HepG2 (cell line): ENCODE results near the gene NLRP6. TPM values are rescaled to one million over a fixed set of nuclear protein-coding genes. Genes with fewer than 3 reads are reported as not detected.

Source experiments
- ATAC-seq: fragments of 200-7000 bp; cut with Tn5 transposase; 3 replicates; pipeline ENCODE4 v1.9.1; 2020; ENCODE audit warnings: mild to moderate bottlenecking, moderate library complexity
- BruUV-seq: library from RNA; stranded (reverse); fragments of 400-500 nt; replicated peaks from 2 replicates; lab custom pipeline; 2021; lab: Mats Ljungman, UMichigan
- CTCF ChIA-PET: fragments of 300-600 bp; formaldehyde crosslinking; extraction: SDS; loops from one replicate; lab custom pipeline; 2021; ENCODE audit warnings: low total read pairs, inconsistent platforms, low intra/inter-chr PET ratio; lab: Yijun Ruan, JAX
- POLR2A ChIA-PET: fragments of 350-600 bp; sonication (Branson Sonifier 250); formaldehyde crosslinking; loops from one replicate; lab custom pipeline; 2020; ENCODE audit warnings: antibody characterized with exemption, inconsistent platforms; lab: Yijun Ruan, JAX
- DNase-seq: peaks from one replicate; pipeline ENCODE4 v3.0.0-alpha.2; 2015; ENCODE audit warnings: low spot score
- FAIRE-seq: peaks from 3 replicates; lab custom pipeline; 2011; peaks lifted over from hg19 to GRCh38; lab: Jason Lieb, UNC
- H2AFZ ChIP-seq: one replicate; pipeline ENCODE4 v1.6.1; 2011; ENCODE audit warnings: low read length, inconsistent platforms
- H3K27ac ChIP-seq: fragments of 300-600 bp; 3 replicates; pipeline ENCODE4 v1.8.0; 2011; ENCODE audit warnings: mixed run types, mild to moderate bottlenecking, mixed read lengths, low read length, inconsistent platforms; ENCODE audit not compliant: insufficient read depth; ENCODE audit errors: extremely low read length
- H3K27me3 ChIP-seq, 2 experiments: fragments of 200-600 bp in 1 of 2; 2 replicates in 1 of 2; 3 replicates in 1 of 2; pipeline versions ENCODE4 v1.6.0 to v1.8.0; 2011; ENCODE audit warnings: low read length in 2 of 2, mild to moderate bottlenecking in 2 of 2, moderate library complexity in 2 of 2, inconsistent platforms in 1 of 2; ENCODE audit not compliant: insufficient read depth in 2 of 2, control insufficient read depth in 1 of 2
- H3K36me3 ChIP-seq, 2 experiments: fragments of 200-600 bp in 1 of 2; replicated peaks in 1 of 2; 2 replicates in 1 of 2; 3 replicates in 1 of 2; pipeline versions ENCODE4 v1.5.1 to v1.8.0; 2011; ENCODE audit warnings: low read length in 2 of 2, inconsistent platforms in 1 of 2; ENCODE audit not compliant: insufficient read depth in 2 of 2, control insufficient read depth in 1 of 2
- H3K4me1 ChIP-seq: 2 replicates; pipeline ENCODE4 v1.5.1; 2012; ENCODE audit warnings: low read length, inconsistent platforms; ENCODE audit not compliant: insufficient read depth
- H3K4me2 ChIP-seq: 2 replicates; pipeline ENCODE4 v1.6.0; 2011; ENCODE audit warnings: low read depth, low read length, inconsistent platforms
- H3K4me3 ChIP-seq, 3 experiments: fragments of 200-600 bp in 1 of 3; sonication (generic), shearing (Covaris generic) in 1 of 3; replicated peaks in 1 of 3; 2 replicates each; pipeline ENCODE4 v1.5.1; 2011 to 2016; ENCODE audit warnings: low read length in 3 of 3, inconsistent platforms in 2 of 3, low read depth in 2 of 3, mild to moderate bottlenecking in 2 of 3, control low read depth in 1 of 3, mixed read lengths in 1 of 3; ENCODE audit not compliant: insufficient read depth in 1 of 3
- H3K79me2 ChIP-seq: one replicate; pipeline ENCODE4 v1.6.1; 2011; ENCODE audit warnings: low read length, inconsistent platforms; ENCODE audit not compliant: insufficient read depth
- H3K9ac ChIP-seq: 2 replicates; pipeline ENCODE4 v1.6.0; 2011; ENCODE audit warnings: mild to moderate bottlenecking, low read depth, low read length, inconsistent platforms; ENCODE audit not compliant: insufficient read depth
- H3K9me3 ChIP-seq: 2 replicates; pipeline ENCODE4 v1.5.1; 2012; ENCODE audit warnings: mild to moderate bottlenecking, low read length
- H4K20me1 ChIP-seq: 2 replicates; pipeline ENCODE4 v1.6.0; 2011; ENCODE audit warnings: inconsistent platforms, mild to moderate bottlenecking, low read length, moderate library complexity; ENCODE audit not compliant: insufficient read depth
- ETS1 ChIP-seq: sonication (generic); formaldehyde crosslinking; IDR thresholded peaks from 2 replicates; pipeline ENCODE4 v1.4.0; 2020; ENCODE audit warnings: missing genetic modification reagents
- WGBS: methylation state at CpG from one replicate; pipeline ENCODE4 v1.1.6; 2017; ENCODE audit warnings: low lambda C conversion rate; 5-methylcytosine and 5-hydroxymethylcytosine counted together
- in situ Hi-C: cut with HindIII; loops from 2 replicates; pipeline ENCODE4 v1.10.0; 2017; ENCODE audit warnings: low pct_unique_long_range_greater_than_20kb; ENCODE audit not compliant: extremely low pct_ligation_motif_present
- intact Hi-C: fragments of 100-400 bp; cut with micrococcal nuclease; formaldehyde crosslinking; loops from one replicate; pipeline ENCODE4 v1.10.0; 2022; ENCODE audit not compliant: unreplicated experiment
- polyA plus RNA-seq, 8 experiments: library from polyadenylated mRNA; depleted of rRNA in 3 of 8; stranded (reverse) in 7 of 8; unstranded in 1 of 8; fragments of >200 nt; fragmentation: Illumina TruSeq in 4 of 8; extraction: Trizol in 4 of 8; gene quantifications; 2 replicates each; pipeline versions ENCODE4 v1.2.1 to v1.2.3, GENCODE V29; 2011 to 2016; ENCODE audit warnings: low read depth in 4 of 8, missing spikeins in 1 of 8, mixed read lengths in 1 of 8; ENCODE audit not compliant: insufficient read depth in 1 of 8
- total RNA-seq, 5 experiments: library from RNA; depleted of rRNA; stranded (reverse); fragments of >200 nt; fragmentation: Illumina TruSeq; extraction: Trizol; gene quantifications; 2 replicates each; pipeline ENCODE4 v1.2.3, GENCODE V29; 2016; ENCODE audit warnings: low read depth in 1 of 5
- TF ChIP-seq, protein P1 (sequence below): sonication (generic); formaldehyde crosslinking; IDR thresholded peaks from 2 replicates; pipeline ENCODE4 v1.5.1; 2020; ENCODE audit warnings: mild to moderate bottlenecking, missing genetic modification reagents, moderate library complexity

Gene NLRP6
- total and polyA plus RNA-seq, 2 of the 13 experiments (the other 11 are each of a cell fraction or from before 2014, with no cell fraction given) = not detected

GRCh38 chr11:272195-272930 lies 5.8 kb upstream of the NLRP6 start:
- no TSS peak for BruUV-seq
- WGBS = 52% methylated on average over 18 of the region's 22 CpGs
- Histone ChIP-seq H3K36me3 (no peaks in the 10 kb centered on the region), H3K4me2 (peak overlapping the region; percentile 41; the same call in 1 of the 2 replicates), H2AFZ (no peak overlapping the region), H3K9me3 (no peaks in the 10 kb centered on the region), H3K27me3 (peaks cover 0 to 29% of the 10 kb centered on the region in 2 experiments; a peak in 3 of 5 replicates), H3K4me1 (peaks cover 45% of the 10 kb centered on the region), H3K9ac (no peak overlapping the region), H3K4me3 (no peak overlapping the region), H4K20me1 (no peaks in the 10 kb centered on the region), H3K27ac (no peak overlapping the region), H3K79me2 (no peaks in the 10 kb centered on the region)
- TF ChIP-seq, protein P1, sequence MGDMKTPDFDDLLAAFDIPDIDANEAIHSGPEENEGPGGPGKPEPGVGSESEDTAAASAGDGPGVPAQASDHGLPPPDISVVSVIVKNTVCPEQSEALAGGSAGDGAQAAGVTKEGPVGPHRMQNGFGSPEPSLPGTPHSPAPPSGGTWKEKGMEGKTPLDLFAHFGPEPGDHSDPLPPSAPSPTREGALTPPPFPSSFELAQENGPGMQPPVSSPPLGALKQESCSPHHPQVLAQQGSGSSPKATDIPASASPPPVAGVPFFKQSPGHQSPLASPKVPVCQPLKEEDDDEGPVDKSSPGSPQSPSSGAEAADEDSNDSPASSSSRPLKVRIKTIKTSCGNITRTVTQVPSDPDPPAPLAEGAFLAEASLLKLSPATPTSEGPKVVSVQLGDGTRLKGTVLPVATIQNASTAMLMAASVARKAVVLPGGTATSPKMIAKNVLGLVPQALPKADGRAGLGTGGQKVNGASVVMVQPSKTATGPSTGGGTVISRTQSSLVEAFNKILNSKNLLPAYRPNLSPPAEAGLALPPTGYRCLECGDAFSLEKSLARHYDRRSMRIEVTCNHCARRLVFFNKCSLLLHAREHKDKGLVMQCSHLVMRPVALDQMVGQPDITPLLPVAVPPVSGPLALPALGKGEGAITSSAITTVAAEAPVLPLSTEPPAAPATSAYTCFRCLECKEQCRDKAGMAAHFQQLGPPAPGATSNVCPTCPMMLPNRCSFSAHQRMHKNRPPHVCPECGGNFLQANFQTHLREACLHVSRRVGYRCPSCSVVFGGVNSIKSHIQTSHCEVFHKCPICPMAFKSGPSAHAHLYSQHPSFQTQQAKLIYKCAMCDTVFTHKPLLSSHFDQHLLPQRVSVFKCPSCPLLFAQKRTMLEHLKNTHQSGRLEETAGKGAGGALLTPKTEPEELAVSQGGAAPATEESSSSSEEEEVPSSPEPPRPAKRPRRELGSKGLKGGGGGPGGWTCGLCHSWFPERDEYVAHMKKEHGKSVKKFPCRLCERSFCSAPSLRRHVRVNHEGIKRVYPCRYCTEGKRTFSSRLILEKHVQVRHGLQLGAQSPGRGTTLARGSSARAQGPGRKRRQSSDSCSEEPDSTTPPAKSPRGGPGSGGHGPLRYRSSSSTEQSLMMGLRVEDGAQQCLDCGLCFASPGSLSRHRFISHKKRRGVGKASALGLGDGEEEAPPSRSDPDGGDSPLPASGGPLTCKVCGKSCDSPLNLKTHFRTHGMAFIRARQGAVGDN (CRISPR knock-in tag) = 0 out of 2 replicates have a peak, but pooled peaks have one; percentile 13
- no peak for TF ChIP-seq ETS1 (CRISPR knock-in tag)
- FAIRE-seq = no peak
- in situ Hi-C loops (no loop called here), intact Hi-C loops (no loop called here)
- POLR2A ChIA-PET = no interaction called here
- DNase-seq = no peak
- ATAC-seq = no peak
- CTCF ChIA-PET = no interaction called here
